ENCODE results near the gene ST3GAL5.

Gene ST3GAL5

DNA sequence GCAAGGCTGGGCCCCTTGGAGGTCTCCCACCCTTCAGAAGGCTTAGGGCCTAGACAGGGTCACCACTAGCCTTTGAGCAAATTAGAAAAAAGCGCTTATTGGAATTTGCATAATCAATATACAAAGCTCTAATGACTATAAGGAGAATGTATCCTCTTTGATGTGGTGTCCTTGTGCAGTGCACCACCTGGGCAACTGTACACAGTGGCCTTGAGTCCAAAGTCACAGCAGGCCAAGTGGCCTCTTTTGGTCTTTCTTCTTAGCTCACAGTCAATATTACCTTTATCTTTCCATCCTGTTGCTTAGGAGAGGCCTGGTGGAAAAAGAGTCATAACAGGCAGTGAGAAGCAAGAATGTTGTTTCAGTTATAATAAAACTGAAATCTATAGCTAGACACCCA lies 19.7 kb upstream of the ST3GAL5 start:
- H3K4me3 ChIP-seq (ENCODE audit: low read length) = no peak overlapping the region
- DNase-seq (ENCODE audit: low read depth) = no peak
- TF ChIP-seq, protein P1, sequence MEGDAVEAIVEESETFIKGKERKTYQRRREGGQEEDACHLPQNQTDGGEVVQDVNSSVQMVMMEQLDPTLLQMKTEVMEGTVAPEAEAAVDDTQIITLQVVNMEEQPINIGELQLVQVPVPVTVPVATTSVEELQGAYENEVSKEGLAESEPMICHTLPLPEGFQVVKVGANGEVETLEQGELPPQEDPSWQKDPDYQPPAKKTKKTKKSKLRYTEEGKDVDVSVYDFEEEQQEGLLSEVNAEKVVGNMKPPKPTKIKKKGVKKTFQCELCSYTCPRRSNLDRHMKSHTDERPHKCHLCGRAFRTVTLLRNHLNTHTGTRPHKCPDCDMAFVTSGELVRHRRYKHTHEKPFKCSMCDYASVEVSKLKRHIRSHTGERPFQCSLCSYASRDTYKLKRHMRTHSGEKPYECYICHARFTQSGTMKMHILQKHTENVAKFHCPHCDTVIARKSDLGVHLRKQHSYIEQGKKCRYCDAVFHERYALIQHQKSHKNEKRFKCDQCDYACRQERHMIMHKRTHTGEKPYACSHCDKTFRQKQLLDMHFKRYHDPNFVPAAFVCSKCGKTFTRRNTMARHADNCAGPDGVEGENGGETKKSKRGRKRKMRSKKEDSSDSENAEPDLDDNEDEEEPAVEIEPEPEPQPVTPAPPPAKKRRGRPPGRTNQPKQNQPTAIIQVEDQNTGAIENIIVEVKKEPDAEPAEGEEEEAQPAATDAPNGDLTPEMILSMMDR (conservative IDR thresholded peaks at IDR 0.05; ENCODE audit: low read length) = no peak

DNA sequence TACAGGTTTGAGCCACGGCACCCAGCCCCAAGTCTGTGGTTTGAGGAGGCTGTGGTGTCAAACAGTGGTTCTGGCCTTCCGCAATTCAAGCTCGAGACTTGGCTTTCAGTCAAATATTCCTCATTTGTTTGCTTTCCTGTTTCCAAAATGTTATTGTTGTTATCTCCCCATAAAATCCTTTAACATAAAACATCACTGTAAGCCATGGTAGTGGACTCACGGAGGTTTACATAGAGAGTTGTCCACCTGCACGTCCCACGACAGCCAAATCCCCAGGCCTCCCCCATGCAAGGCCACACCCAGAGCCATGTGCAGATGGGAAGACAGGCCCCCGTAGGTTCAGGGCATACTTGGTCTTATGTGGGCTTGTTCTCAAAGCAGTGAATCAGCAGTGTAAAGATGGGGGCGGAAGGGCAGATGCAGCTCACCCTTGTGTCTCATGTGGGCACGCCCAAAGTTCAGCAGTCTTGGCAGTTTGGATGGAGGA lies 18.9 kb upstream of the ST3GAL5 start:
- TF ChIP-seq, protein P1 (conservative IDR thresholded peaks at IDR 0.05; ENCODE audit: low read length) = no peak
- no peak overlapping the region for H3K4me3 ChIP-seq (ENCODE audit: low read length)
- DNase-seq (ENCODE audit: low read depth) = no peak

DNA sequence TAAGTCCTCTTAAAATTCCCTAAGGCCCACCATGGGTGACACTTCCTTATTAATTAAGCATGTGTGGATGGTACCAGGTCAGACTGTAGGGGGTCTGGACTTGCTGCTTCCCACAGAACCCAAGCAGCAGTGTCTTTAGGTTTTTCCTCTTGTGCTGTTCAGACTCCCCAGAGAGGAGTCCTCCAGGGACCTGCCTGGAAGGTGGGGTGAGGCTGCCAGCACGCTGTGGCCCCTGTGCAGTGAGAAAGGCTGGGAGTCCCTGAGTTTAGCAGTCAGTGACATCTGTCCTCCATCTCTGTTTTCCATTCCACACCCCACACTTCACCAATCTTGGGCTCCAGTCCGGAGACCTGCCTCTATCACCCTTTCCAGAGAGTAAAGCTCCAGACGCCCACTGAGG lies 18.0 kb upstream of the ST3GAL5 start:
- TF ChIP-seq, protein P1 (conservative IDR thresholded peaks at IDR 0.05; ENCODE audit: low read length) = no peak
- no peak for DNase-seq (ENCODE audit: low read depth)
- no peak overlapping the region for H3K4me3 ChIP-seq (ENCODE audit: low read length)

DNA sequence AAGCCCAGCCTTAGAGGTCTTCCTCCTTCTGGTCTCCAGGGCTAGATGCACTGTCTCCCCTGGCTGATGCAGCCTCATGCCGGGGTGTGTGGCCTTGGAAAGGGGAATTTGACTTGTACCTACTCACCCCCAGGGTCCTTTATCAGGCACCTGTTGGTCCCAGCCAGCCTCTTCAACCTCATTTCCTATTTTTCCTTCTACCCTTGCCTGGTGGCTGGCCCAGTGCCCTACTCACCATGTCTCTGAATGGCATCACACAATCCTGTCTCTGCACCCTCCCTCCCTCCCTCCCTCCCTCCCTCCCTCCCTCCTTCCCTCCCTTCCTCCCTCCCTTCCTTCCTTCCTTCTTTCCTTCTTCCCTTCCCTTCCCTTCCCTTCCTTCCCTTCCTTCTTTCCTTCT lies 17.1 kb upstream of the ST3GAL5 start:
- DNase-seq (ENCODE audit: low read depth) = no peak
- TF ChIP-seq, protein P1 (conservative IDR thresholded peaks at IDR 0.05; ENCODE audit: low read length) = no peak

DNA sequence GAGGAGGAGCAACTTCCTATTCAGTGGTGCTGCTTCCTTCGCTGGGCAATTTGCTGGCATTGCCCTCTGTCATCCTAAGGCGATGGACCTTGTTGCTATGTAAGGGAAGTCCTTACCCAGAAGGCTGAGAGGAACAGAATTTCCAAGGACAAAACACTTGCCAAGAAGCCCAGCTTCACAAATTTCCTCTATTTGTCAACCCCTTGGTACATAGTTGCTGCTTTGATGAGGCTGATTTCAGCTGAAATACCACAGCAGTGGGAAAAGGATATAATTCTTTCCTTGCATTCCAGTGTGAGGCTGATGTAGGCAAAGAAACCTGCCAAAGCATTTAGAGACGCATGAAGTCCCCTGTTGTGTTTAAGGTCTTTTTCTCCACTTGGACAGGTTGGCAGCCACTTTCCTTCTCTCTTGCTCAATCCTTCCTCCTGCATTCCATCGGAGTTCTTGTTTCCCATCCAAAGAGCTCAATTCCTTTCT lies 16.4 kb upstream of the ST3GAL5 start:
- H3K4me3 ChIP-seq (ENCODE audit: low read length) = no peak overlapping the region
- TF ChIP-seq, protein P1 (conservative IDR thresholded peaks at IDR 0.05; ENCODE audit: low read length) = no peak
- peak; percentile 93 for DNase-seq (ENCODE audit: low read depth)

More for the DNA sequence above, 17.1 kb upstream of the ST3GAL5 start:
- no peak overlapping the region for H3K4me3 ChIP-seq (ENCODE audit: low read length)

DNA sequence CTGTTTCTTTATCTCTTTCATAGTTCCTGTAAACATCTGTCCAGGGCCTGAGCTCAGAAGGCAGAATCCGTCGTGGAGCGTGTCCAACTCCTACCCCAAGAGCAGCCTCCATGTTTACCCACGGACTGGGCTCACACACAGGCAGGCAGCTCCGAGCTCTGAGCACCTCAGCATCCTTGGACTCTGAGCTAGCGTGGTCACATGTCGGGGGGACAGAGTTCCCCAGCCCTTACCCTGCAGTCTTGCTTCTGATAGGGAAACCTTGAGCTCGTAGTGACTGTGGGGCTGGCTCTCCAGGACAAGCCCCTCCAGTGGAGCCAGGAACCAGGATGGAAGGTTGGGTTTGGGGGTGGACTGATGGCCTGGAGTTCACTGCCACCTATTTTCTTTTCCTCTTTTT lies 15.1 kb upstream of the ST3GAL5 start:
- TF ChIP-seq, protein P1 (conservative IDR thresholded peaks at IDR 0.05; ENCODE audit: low read length) = no peak
- no peak for DNase-seq (ENCODE audit: low read depth)
- no peak overlapping the region for H3K4me3 ChIP-seq (ENCODE audit: low read length)

DNA sequence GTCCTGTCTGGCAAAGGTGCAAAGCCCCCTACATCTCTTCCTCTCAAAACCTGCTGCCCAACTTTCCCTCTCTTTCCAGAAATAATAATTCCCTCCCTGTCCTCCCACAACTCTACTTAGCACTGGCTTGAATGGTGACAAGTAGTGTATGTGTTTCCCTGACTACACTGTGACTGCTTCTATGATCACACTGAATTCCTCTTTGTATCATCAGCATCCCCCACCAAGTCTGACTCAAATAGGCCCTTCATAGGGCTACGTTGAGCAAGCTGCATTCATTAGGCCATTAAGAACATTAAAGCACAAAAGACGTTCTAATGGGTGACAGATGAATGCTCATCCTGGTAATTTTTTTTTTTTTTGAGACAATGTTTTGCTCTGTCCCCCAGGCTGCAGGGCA lies 13.7 kb upstream of the ST3GAL5 start:
- peak; percentile 86 for DNase-seq (ENCODE audit: low read depth)
- TF ChIP-seq, protein P1 (conservative IDR thresholded peaks at IDR 0.05; ENCODE audit: low read length) = no peak
- no peak overlapping the region for H3K4me3 ChIP-seq (ENCODE audit: low read length)

Data from AG10803 (cell line).